HG03108 (cell line): ENCODE results near the gene GNG4.
"Not testable (repeated sequence)": the region's sequence is repeated elsewhere in the genome, so short reads cannot be mapped to it uniquely, and the experiment has no call there.

ENCODE experiments used
- ATAC-seq: cut with Tn5 transposase; IDR thresholded peaks from one replicate; pipeline ENCODE4 v1.9.1; 2021; ENCODE audit warnings: moderate library complexity; ENCODE audit not compliant: unreplicated experiment

Gene GNG4

DNA sequence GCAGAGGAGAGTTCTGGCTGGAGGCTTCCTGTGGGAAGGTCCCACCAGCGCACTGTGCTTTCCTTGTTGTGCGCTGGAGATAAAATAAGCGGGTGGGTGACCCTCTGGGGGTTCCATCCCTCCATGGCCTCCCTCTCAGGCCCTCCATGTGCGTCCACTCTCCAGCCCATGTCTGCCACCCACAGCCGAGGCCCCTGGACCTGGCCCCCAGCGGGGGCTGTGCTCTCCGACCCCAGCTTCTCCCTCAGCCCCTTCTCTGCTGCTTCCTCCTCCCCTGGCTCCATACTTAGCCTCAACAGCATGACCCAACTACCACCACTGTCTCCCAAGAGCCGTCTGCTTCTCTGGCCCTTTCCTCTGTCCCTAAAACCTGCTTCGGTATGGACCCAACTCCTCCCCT is 61.4 kb downstream of the GNG4 start:
- ATAC-seq, result no peak

DNA sequence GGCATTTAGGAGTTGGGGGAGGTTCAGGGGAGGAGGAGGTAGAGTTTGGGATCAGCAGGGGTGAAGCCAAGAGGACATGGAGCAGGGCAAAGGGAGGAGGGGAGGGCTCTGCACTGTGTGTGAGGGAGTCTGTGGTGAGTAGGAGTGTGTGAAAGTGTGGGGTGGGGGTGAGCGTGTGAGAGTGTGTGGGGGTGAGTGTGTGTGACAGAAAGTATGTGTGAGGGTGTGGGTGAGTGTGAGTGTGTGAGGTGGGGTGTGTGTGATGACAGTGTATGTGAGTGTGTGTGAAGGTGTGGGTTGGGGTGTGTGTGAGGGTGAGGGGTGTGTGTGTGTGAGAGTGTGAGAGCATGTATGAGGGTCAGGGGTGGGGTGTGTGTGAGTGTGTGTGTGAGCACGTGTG is 62.6 kb downstream of the GNG4 start:
- ATAC-seq, result no peak

DNA sequence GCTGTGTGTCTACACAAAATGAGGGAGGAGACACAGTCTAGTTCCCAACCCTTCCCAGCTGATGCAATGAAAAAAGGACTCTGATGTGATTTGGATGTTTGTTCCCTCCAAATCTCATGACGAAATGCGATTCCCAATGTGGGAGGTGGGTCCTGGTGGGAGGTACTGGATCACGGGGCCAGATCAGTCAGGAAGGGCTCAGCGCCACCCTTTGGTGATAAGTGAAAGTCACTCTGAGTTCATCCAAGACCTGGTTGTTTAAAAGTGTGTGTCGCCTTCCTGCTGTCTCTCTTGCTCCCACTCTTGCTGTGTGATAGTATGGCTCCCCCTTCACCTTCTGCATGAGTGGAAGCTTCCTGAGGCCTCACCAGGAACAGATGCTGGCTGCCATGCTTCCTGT is 63.2 kb downstream of the GNG4 start:
- ATAC-seq, result no peak

DNA sequence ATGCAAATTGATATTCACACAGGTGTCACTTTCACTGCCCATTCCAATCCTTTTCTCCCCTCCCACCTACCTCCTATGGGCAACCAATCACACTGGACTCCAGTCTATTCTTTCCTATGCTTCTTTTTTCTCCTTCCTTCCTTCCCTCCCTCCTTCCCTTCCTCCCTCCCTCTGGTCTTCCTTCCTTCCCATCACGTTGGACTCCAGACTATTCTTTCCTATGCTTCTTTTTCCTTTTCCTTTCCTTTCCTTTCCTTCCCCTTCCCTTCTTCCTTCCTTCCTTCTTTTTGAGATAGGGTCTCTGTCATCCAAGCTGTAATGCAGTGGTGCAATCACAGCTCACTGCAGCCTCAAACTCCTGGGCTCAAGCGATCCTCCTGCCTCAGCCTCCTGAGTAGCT is 64.6 kb downstream of the GNG4 start:
- no peak for ATAC-seq

DNA sequence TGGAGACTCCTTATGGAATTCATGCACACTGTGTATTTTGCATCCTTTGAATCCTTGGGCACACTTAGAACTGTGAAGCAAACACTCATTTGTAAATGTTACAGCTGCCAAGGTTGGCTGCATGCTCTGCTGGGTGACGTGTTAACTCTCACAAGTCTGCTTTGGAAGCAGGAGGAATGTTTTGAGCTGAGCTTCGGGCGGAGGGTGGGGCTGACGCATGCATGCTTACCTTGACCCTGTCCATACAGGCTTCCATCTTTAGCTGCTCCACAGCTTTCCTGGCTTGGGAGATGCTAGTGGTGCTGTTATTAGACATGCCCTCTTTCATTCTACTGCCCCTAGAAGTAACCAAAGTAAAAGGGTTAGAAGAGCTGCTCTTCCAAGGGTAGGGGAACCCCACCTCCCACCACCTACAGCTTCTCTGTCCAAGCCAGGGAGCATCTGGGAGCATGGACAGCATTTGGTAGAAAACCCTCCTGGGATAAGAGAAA is 66.0 kb downstream of the GNG4 start:
- ATAC-seq, result no peak

DNA sequence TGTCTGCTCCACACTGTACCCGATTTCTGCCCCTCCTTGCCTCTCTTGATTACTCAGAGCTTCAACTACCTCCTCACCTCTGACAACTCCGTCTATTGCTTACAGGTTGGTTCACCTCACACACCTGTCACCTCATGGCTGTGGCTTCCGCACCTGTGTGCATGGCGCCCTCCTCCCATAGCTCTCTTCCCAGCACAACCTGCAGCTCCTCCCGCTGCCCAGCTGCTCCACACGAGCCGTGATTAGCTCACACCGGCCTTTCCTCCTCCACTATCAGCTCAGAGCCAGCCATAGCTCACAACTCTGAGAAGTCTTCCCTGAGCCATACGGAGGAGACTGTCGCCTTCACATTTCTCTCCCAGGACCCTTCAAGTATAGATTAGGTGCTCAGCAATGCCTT is 67.5 kb downstream of the GNG4 start:
- no peak for ATAC-seq

DNA sequence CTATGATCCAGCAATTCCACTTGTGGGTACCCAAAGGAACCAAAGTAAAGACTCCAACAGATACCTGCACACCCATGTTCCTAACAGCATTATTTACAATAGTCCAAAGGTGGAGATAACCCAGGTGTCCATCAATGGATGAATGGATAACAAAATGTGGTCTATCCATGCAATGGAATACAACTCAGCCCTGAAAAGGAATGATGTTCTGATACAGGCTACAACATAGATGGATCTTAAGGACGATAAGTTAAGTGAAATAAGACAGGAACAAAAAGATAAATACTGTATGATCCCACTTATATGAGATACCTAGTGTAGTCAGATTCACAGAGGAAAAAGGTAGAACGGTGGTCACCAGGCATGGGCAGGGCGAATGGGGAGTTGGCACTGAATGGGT is 69.7 kb downstream of the GNG4 start:
- ATAC-seq, result no peak

DNA sequence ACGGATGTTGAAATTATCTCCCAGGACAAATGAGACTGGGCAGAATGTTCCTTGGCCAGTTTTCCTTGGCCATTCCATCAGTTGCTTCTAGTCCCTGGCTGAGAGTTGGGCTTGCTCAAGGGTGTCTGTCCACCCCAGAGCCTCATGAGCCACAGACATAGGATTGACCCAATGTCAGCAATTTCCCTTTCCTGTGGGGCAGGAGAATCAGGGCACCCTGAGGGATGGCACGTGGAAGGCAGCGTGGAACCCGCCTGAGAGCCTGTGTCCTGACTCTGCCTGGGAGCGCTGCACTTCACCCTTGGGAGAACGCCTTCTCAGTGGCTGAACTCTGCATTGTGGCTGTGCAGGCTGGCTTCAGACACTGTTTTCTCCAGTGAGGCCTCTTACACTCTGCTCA is 74.0 kb downstream of the GNG4 start:
- no peak for ATAC-seq

DNA sequence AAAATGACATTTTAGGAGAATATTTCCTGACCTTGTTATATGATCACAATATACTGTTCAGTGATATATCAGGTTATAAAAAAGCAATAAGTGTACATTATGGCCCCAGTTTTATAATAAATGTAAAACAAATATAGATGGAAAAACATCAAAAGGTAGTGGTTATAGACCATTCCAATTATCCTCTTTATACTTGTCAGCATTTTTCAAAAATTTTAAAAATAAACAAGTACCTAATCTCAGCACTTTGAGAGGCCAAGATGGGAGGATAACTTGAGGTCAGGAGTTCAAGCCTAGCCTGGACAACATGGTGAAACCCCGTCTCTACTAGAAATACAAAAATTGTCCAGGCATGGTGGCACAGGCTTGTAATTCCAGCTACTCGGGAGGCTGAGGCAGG is 75.7 kb downstream of the GNG4 start:
- no peak for ATAC-seq

DNA sequence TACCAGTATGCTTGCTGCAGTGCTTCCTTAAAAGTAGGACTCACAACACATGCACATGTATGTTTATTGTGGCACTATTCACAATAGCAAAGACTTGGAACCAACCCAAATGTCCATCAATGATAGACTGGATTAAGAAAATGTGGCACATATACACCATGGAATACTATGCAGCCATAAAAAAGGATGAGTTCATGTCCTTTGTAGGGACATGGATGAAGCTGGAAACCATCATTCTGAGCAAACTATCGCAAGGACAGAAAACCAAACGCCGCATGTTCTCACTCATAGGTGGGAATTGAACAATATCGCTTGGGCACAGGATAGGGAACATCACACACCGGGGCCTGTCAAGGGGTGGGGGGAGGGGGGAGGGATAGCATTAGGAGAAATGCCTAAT is 76.6 kb downstream of the GNG4 start:
- ATAC-seq, result not testable (repeated sequence)

DNA sequence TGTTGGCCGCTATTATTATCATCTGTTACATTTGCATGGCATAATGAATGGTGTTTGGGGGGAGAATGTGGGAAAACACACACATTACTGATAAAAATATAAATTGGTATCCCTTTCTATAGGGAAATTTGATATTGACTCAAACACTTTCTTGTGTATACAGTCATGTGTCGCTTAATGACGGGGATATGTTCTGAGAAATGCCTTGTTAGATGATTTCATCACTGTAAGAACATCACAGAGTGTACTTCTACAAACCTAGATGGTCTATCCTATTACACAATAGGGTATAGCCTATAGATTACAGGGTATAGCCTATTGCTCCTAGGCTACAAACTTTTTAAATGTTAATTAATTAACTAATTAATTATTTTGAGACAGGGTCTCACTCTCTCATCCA is 78.1 kb downstream of the GNG4 start:
- no peak for ATAC-seq

DNA sequence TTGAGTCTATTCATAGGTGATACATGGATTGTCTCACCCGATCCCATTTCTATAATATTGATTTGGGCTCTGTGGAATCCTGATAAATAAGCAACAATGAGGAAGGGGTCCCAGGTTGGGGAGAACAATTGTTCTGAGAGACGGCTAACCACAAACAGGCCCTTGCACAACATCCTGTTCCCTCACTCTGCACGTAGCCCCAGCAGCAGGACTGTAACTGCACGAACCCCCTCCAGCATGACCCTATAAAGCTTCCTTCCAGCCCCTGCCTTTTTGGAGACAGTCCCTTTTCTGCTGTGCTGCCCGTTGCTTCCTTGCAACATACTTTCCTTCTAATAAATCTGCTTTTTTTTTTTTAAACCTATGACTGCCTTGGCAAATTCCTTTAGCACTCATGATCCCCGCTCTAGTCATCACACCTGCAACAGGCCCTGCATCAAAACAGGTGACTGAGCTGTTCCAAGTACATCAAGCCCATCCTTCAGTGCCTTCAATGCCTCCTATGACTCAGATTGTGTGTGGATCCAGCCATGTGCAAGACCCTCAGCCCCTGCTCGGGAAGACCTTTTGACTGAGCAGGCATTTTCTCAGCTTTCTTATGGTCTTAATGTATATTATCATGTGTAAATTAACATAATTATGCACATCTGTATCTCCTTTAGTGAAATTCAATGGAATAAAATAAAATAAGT is 81.6 kb downstream of the GNG4 start:
- peak; percentile 70 for ATAC-seq

DNA sequence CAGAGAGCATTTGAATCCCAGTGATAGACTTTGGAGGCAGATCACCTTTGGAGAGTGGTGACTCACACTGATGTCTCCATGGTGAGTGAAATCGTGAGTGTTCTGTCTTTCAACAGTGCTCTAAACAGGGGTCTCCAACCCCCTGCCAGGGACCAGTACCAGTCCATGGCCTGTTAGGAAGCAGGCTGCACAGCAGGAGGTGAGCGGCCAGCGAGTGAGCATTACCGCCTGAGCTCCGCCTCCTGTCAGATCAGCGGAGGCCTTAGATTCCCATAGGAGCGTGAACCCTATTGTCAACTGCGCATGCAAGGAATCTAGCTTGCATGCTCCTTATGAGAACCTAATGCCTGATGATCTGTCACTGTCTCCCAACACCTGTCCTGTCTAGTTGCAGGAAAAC is 83.5 kb downstream of the GNG4 start:
- ATAC-seq, result no peak

DNA sequence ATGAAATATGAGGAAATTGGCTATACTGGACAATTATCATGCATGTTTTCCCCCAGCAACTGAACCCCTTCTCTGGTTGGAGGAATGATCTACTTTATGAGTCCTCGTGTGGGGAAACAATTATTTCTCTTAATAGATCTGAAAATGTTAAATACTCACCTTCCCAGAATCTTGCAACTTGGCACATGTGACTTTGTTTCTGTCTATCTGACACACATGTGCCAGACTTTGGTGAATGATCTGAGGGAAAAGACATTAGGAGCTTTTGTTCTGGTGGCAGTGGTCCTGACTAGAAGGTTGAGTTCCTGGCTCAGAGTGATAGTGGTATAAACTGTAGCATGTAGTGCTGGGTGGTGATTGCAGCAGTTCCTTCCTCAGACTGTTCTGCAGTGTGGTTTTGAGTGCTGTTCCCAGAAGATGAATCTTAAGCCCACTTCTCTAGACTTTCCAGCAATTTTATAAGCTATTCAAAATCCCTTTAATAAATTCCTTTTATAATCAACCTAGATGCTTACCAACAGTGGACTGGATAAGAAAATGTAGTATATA is 86.0 kb downstream of the GNG4 start:
- no peak for ATAC-seq

DNA sequence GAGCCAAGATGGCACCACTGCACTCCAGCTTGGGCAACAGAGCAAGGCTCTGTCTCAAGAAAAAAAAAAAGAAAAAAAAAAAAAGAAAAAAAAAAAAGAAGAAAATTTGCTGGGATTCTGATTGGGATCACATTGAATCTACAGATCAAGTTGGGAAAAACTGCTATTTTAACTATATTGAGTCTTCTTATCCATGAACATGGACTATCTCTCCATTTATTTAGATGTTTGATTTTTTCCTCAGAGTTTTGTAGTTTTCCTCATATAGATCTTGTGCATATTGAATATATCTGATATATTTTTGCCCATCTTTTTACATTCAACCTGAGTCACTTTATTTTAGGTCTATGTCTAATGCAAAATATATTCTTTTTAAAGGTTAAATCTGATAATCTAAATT is 87.0 kb downstream of the GNG4 start:
- ATAC-seq, result no peak

DNA sequence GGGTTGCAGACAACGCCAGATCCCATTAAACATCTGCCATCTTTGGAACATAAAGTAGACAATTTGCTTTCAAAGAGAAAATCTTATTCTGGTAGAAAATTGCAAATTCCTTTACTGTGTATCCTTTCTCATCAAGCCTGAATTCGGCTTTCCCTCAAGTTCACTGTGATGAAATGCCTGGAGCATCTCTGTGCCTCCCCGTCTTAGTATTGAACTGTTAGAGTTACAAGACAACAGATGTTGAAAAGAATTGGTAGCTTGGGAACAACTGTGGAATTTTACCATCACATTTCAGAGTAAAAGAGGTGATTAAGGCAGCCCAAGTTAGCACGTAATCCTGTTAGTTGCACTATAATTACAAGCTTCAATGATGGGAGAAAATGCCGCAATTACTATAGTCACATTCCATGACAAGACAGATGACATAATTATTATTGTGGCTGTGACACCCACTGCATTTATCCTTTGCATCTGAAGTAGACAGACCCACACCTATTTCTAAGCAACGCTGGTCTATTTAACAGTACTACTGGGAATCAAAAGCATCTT is 90.9 kb downstream of the GNG4 start:
- no peak for ATAC-seq

DNA sequence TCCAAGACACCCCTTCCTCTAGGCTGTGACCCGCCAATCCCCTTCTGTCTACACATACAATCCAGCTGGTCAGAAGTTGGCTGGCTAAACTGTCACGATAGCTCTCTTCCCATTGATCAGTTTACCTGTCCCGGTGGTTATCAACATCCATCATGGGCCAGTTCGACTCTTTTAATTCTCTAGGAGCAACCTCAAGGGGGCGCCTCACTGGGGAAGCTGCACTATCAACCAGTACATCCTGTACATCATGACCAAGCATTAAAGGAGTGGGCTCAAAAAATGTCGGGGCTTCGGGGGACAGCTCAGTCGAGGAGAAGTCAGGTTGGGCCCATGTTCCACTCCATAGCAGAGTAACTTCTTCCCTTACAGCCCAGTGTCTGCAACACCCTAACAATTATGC is 92.1 kb downstream of the GNG4 start:
- no peak for ATAC-seq

DNA sequence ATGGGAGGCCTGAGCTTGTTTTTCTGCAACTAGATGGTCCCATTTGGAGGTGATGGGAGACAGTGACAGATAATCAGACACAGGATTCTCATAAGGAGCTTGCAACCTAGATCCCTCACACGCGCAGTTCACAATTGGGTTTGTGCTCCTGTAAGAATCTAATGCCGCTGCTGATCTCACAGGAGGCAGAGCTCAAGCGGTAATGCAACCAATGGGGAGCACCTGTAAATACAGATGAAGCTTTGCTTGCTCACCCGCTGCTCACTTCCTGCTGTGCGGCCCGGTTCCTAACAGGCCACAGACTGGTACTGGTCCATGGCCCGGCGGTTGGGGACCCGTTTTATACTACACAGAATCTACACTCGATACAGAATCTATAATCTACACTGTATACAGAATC is 92.8 kb downstream of the GNG4 start:
- ATAC-seq, result no peak

DNA sequence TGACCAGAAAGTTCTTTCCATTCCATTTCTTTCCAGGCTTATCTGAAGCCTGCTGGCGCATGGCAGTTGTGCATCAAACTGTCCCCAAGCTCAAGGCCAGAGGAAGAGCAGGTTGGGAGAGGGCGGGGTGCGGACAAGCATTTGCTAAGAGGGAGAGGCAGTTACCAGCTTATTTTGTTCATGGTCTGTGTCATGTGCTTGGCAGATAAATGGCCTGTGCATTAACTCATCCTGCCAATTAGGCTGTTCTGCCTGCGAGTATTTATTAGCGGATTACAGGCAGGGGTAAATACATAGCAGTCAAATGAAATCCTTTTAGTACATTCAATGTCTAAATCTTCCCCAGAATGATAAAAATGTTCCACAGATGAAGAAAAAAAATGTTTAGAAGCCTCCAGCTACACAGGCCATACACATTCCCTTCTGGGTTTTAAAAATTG is 96.5 kb downstream of the GNG4 start:
- no peak for ATAC-seq

DNA sequence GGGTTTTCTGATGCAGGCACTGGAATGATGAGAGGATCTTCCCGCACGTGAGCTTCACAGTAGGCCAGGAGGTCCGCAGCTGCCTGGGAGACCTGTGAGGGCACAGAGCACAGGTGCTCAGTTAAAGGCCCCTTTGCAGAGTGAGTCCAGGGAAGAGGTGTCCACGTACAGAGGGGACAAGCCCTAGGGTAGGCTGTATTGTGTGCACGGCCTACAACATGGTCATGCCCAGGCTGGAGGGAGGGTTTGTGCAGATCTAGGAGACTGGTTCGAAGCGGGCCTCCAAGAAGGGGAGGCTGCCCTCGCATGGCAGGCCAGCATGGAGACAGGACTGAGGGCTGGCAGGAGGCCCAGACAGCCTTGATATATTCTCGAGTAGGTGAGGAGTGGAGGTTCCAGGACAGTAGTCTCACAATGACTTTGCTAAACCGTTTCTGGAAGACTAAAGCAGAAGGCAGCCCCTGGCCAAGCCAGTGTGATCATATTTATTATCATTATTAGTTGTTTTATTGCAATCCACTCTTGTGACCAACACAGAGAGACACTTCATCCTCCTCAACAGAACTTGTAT is 97.4 kb downstream of the GNG4 start:
- ATAC-seq, result no peak

DNA sequence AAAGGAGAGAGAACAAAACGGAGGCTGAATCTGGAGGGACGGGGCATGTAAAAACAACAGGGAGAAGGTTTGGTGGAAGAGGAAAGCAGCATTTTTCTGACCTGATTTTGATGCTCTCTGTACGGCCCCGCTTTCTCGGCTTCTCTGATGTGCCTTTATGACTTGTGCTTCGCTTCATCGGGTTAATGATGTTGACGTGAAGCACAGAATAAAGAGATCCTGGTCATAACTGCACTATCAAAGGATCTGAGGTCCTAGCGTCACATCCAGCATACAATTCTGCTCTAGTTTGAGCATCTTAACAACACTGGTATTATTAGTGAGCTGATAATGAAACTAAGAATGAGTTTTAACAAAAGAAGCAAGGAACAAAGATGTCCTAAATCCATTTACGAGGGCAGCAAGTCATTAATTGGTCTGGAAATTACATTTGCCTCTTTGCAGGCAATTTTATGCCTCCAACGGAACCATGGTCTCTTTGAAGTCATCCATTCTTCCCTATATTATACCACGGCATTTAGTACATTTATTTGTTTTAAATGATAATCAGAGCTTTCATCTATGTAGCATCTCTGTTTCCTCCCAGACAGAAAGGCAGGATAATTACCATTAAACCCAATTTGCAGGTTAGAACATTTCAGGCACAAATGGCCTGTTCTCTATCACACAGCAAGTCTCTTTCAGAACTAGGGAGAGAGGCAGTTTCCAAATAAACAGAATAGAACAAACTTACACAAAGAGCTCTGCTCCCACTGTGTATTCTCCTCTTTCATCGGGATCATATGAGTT is 100.0 kb downstream of the GNG4 start:
- ATAC-seq, result no peak
